ENCODE measurements around the gene TRMT1.

TRMT1 gene

GRCh38 chr19:13129384-13129783 lies 12.8 kb upstream of the TRMT1 start:
- no peak for TF ChIP-seq CTCF (IDR thresholded peaks at IDR 0.05; ENCODE audit: low read depth, low read length, missing control alignments)
- no peak for DNase-seq (ENCODE audit: low read depth)
- H3K4me3 ChIP-seq (ENCODE audit: low read depth, low read length), result no peak overlapping the region
- in situ Hi-C loops (cut with HindIII; ENCODE audit: low sequenced_read_pairs), result no loop called here

GRCh38 chr19:13128583-13128982 lies 12.0 kb upstream of the TRMT1 start:
- no peak for DNase-seq (ENCODE audit: low read depth)
- no peak overlapping the region for H3K4me3 ChIP-seq (ENCODE audit: low read depth, low read length)
- TF ChIP-seq CTCF (IDR thresholded peaks at IDR 0.05; ENCODE audit: low read depth, low read length, missing control alignments), result no peak
- in situ Hi-C loops (cut with HindIII; ENCODE audit: low sequenced_read_pairs), result no loop called here

- no peak overlapping the region for H3K4me3 ChIP-seq (ENCODE audit: low read depth, low read length)
- DNase-seq (ENCODE audit: low read depth), result no peak
- in situ Hi-C loops (cut with HindIII; ENCODE audit: low sequenced_read_pairs), result no loop called here
- no peak for TF ChIP-seq CTCF (IDR thresholded peaks at IDR 0.05; ENCODE audit: low read depth, low read length, missing control alignments)
These were observed 11.5 kb upstream of the TRMT1 start for GRCh38 chr19:13127811-13128575.

GRCh38 chr19:13127051-13127450 lies 10.5 kb upstream of the TRMT1 start:
- no peak overlapping the region for H3K4me3 ChIP-seq (ENCODE audit: low read depth, low read length)
- TF ChIP-seq CTCF (IDR thresholded peaks at IDR 0.05; ENCODE audit: low read depth, low read length, missing control alignments), result no peak
- no peak for DNase-seq (ENCODE audit: low read depth)
- in situ Hi-C loops (cut with HindIII; ENCODE audit: low sequenced_read_pairs), result no loop called here

- no peak overlapping the region for H3K4me3 ChIP-seq (ENCODE audit: low read depth, low read length)
- no peak for DNase-seq (ENCODE audit: low read depth)
- TF ChIP-seq CTCF (IDR thresholded peaks at IDR 0.05; ENCODE audit: low read depth, low read length, missing control alignments), result no peak
- in situ Hi-C loops (cut with HindIII; ENCODE audit: low sequenced_read_pairs), result no loop called here
These were observed 6.7 kb upstream of the TRMT1 start for GRCh38 chr19:13122980-13123957.

- in situ Hi-C loops (cut with HindIII; ENCODE audit: low sequenced_read_pairs), result no loop called here
- no peak overlapping the region for H3K4me3 ChIP-seq (ENCODE audit: low read depth, low read length)
- DNase-seq (ENCODE audit: low read depth), result no peak
- no peak for TF ChIP-seq CTCF (IDR thresholded peaks at IDR 0.05; ENCODE audit: low read depth, low read length, missing control alignments)
These were observed 5.8 kb upstream of the TRMT1 start for GRCh38 chr19:13122275-13122878.

All from astrocyte of the cerebellum (primary cell).